Stomach (tissue), 9 donors: ENCODE measurements around the gene GLOD5. TPM values are rescaled to one million over a fixed set of nuclear protein-coding genes. Genes with fewer than 3 reads are reported as not detected.

Experiments
- DNase-seq, 2 donors: peaks; one replicate each; pipeline versions ENCODE4 v3.0.0 to v3.0.0-alpha.2; 2013 to 2019
- H3K27ac ChIP-seq, 5 donors: fragments of 200-600 bp in 4 of 5; sonication (generic) in 4 of 5; one replicate each; pipeline ENCODE4 v1.5.1; 2013 to 2019; ENCODE audit warnings: mild to moderate bottlenecking in 1 of 5, moderate library complexity in 1 of 5
- H3K27me3 ChIP-seq, 3 donors: fragments of 200-600 bp; sonication (generic); one replicate each; pipeline ENCODE4 v1.5.1; 2017 to 2019; ENCODE audit warnings: mixed run types in 1 of 3
- H3K36me3 ChIP-seq, 4 donors: fragments of 200-600 bp; sonication (generic); 1 replicate in 3 of 4; 2 replicates in 1 of 4; pipeline ENCODE4 v1.5.1; 2016 to 2019
- H3K4me1 ChIP-seq, 4 donors: fragments of 200-600 bp; sonication (generic); one replicate each; pipeline ENCODE4 v1.5.1; 2016 to 2019
- H3K4me3 ChIP-seq, 4 donors: fragments of 200-600 bp; sonication (generic) in 3 of 4; one replicate each; pipeline ENCODE4 v1.5.1; 2016 to 2019; ENCODE audit warnings: mild to moderate bottlenecking in 1 of 4
- H3K9me3 ChIP-seq, 4 donors: fragments of 200-600 bp; sonication (generic); one replicate each; pipeline ENCODE4 v1.5.1; 2016 to 2019
- CTCF ChIP-seq, 7 experiments: fragments of 450-650 bp in 4 of 7; fragments of 200-600 bp in 3 of 7; sonication (generic) in 3 of 7; IDR thresholded peaks; one replicate each; pipeline ENCODE4 v1.5.1; 2016 to 2019; ENCODE audit warnings: antibody characterized with exemption in 7 of 7, control low read depth in 2 of 7, mild to moderate bottlenecking in 1 of 7
- EP300 ChIP-seq: sonication (generic); formaldehyde crosslinking; IDR thresholded peaks from one replicate; pipeline ENCODE4 v1.6.1; 2017; ENCODE audit warnings: antibody characterized with exemption
- POLR2A ChIP-seq, 4 donors: fragments of 450-650 bp; IDR thresholded peaks; one replicate each; pipeline ENCODE4 v1.6.1; 2016; ENCODE audit warnings: antibody characterized with exemption in 4 of 4, control low read depth in 2 of 4, mild to moderate bottlenecking in 1 of 4, moderate library complexity in 1 of 4
- POLR2AphosphoS5 ChIP-seq, 3 donors: sonication (generic); formaldehyde crosslinking; IDR thresholded peaks; one replicate each; pipeline ENCODE4 v1.6.1; 2016; ENCODE audit warnings: antibody characterized with exemption in 3 of 3
- WGBS, 5 donors: extraction: QIAGEN DNeasy Blood & Tissue Kit in 3 of 5; methylation state at CpG; one replicate each; pipeline versions ENCODE4 v1.1.5 to v1.1.7; 2013 to 2018; 5-methylcytosine and 5-hydroxymethylcytosine counted together
- intact Hi-C: fragments of 100-400 bp; cut with DNase I; formaldehyde crosslinking; loops from one replicate; pipeline ENCODE4 v1.15.1; 2023; ENCODE audit warnings: low total_unique reads
- polyA plus RNA-seq, 3 donors: library from polyadenylated mRNA; stranded (reverse); fragments of 200-250 nt; gene quantifications; one replicate each; pipeline ENCODE4 v1.2.3, GENCODE V29; 2013
- small RNA-seq, 4 donors: library from RNA; depleted of rRNA; stranded (forward); fragments of <200 nt; gene quantifications; one replicate each; pipeline ENCODE3, GENCODE V24; 2016
- total RNA-seq, 5 donors: library from RNA; depleted of rRNA; stranded (reverse); fragments of >200 nt; gene quantifications; one replicate each; pipeline versions ENCODE4 v1.1.0 to v1.2.3, GENCODE V29; 2014 to 2016
- donor health status: healthy with polysubstance abuse.
- donor health status: Bipolar disorder and iron deficiency.
- donor health status: healthy.

Gene GLOD5
- total and polyA plus RNA-seq, 8 donors = 1.7 to 2.1 (median 1.7) TPM; not detected in 5

DNA sequence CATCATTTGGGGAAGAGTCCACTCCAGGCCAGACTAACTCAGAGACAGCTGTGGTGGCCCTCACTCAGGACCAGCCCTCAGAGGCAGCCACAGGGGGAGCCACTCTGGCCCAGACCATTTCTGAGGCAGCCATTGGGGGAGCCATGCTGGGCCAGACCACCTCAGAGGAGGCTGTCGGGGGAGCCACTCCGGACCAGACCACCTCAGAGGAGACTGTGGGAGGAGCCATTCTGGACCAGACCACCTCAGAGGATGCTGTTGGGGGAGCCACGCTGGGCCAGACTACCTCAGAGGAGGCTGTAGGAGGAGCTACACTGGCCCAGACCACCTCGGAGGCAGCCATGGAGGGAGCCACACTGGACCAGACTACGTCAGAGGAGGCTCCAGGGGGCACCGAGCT, 61.5 kb downstream of the GLOD5 start:
- TF ChIP-seq POLR2AphosphoS5 (IDR thresholded peaks at IDR 0.05) = no peak
- TF ChIP-seq CTCF (IDR thresholded peaks at IDR 0.05) = no peak
- no peak for TF ChIP-seq POLR2A (IDR thresholded peaks at IDR 0.05)
- TF ChIP-seq EP300 = no peak
- no peak for DNase-seq
- Histone ChIP-seq H3K9me3 (peaks cover 0 to 28% (median 14%) of the 10 kb centered on the region in 4 donors), H3K36me3 (peaks cover 0 to 83% (median 53%) of the 10 kb centered on the region in 4 donors), H3K4me3 (no peak overlapping the region), H3K27me3 (peaks cover 0 to 20% (median 12%) of the 10 kb centered on the region in 3 donors), H3K27ac (no peak overlapping the region), H3K4me1 (no peaks in the 10 kb centered on the region)
- 78 to 80% (median 78%) methylated on average over 6 of the region's 6 CpGs; no CpG with 5 or more reads in 2 of the 5 donors for WGBS, 5 donors
- intact Hi-C loops = no loop called here

Small RNAs within 50 kb of the gene (small RNA-seq; reads per million reads assigned to genes)
- gene RNU6-1056P (0 reads per million in 4 donors), gene RNU6-29P (0 reads per million in 4 donors)

Other genes with a start within 250 kb of the GLOD5 start
- gene EBP, start 239.9 kb upstream of the GLOD5 start, total RNA-seq = 100 to 1,000 TPM in 1 of 5 donors, 10 to 100 TPM in 3, 1 to 10 TPM in 1; 5.8 to 208 (median 46.4) TPM
- 100 to 1,000 TPM in 1 of 3 donors, 10 to 100 TPM in 2; 28.9 to 112 (median 74.8) TPM for gene EBP, start 239.9 kb upstream of the GLOD5 start, polyA plus RNA-seq
- gene TBC1D25, start 222.0 kb upstream of the GLOD5 start, total RNA-seq = 10 to 100 TPM in 2 of 5 donors, 1 to 10 TPM in 2, not detected in 1; 4.6 to 13.6 (median 9.0) TPM
- 1 to 10 TPM; 5.2 to 6.5 (median 5.9) TPM for gene TBC1D25, start 222.0 kb upstream of the GLOD5 start, polyA plus RNA-seq
- gene RBM3, start 187.3 kb upstream of the GLOD5 start, total RNA-seq = 100 to 1,000 TPM; 109 to 419 (median 165) TPM
- 100 to 1,000 TPM; 106 to 229 (median 122) TPM for gene RBM3, start 187.3 kb upstream of the GLOD5 start, polyA plus RNA-seq
- 100 to 1,000 TPM in 4 of 5 donors, 10 to 100 TPM in 1; 52.0 to 433 (median 194) TPM for gene WDR13, start 164.3 kb upstream of the GLOD5 start, total RNA-seq
- 100 to 1,000 TPM; 121 to 197 (median 165) TPM for gene WDR13, start 164.3 kb upstream of the GLOD5 start, polyA plus RNA-seq
- 1 to 10 TPM; 2.3 to 8.4 (median 4.1) TPM for gene WAS, start 77.9 kb upstream of the GLOD5 start, total RNA-seq
- 1 to 10 TPM; 3.7 to 6.2 (median 4.9) TPM for gene WAS, start 77.9 kb upstream of the GLOD5 start, polyA plus RNA-seq
- 1 to 10 TPM; 1.8 to 5.5 (median 4.5) TPM for gene SUV39H1, start 65.0 kb upstream of the GLOD5 start, total RNA-seq
- 1 to 10 TPM; 3.4 to 4.7 (median 3.7) TPM for gene SUV39H1, start 65.0 kb upstream of the GLOD5 start, polyA plus RNA-seq
- 1 to 10 TPM in 1 of 5 donors, not detected in 4; 9.4 TPM for gene GATA1, start 24.8 kb downstream of the GLOD5 start, total RNA-seq
- gene GATA1, start 24.8 kb downstream of the GLOD5 start, polyA plus RNA-seq = under 1 TPM in 1 of 3 donors, not detected in 2; 0.37 TPM
- 100 to 1,000 TPM in 3 of 5 donors, 10 to 100 TPM in 2; 41.0 to 356 (median 104) TPM for gene HDAC6, start 40.3 kb downstream of the GLOD5 start, total RNA-seq
- gene HDAC6, start 40.3 kb downstream of the GLOD5 start, polyA plus RNA-seq = 10 to 100 TPM; 20.9 to 70.9 (median 31.6) TPM
- gene ERAS, start 64.8 kb downstream of the GLOD5 start, total RNA-seq = not detected
- gene ERAS, start 64.8 kb downstream of the GLOD5 start, polyA plus RNA-seq = not detected
- 10 to 100 TPM in 2 of 5 donors, 1 to 10 TPM in 3; 1.3 to 46.6 (median 7.0) TPM for gene PCSK1N, start 73.9 kb downstream of the GLOD5 start, total RNA-seq
- 10 to 100 TPM; 12.4 to 15.3 (median 13.1) TPM for gene PCSK1N, start 73.9 kb downstream of the GLOD5 start, polyA plus RNA-seq
- 10 to 100 TPM in 3 of 5 donors, 1 to 10 TPM in 2; 2.9 to 24.1 (median 14.3) TPM for gene TIMM17B, start 136.0 kb downstream of the GLOD5 start, total RNA-seq
- gene TIMM17B, start 136.0 kb downstream of the GLOD5 start, polyA plus RNA-seq = 10 to 100 TPM; 43.4 to 77.2 (median 50.8) TPM
- 100 to 1,000 TPM in 1 of 5 donors, 10 to 100 TPM in 3, 1 to 10 TPM in 1; 4.7 to 148 (median 58.9) TPM for gene PQBP1, start 136.2 kb downstream of the GLOD5 start, total RNA-seq
- 100 to 1,000 TPM; 106 to 133 (median 118) TPM for gene PQBP1, start 136.2 kb downstream of the GLOD5 start, polyA plus RNA-seq
- gene SLC35A2, start 149.9 kb downstream of the GLOD5 start, total RNA-seq = 10 to 100 TPM in 3 of 5 donors, 1 to 10 TPM in 1, not detected in 1; 4.3 to 25.4 (median 14.5) TPM
- 10 to 100 TPM in 1 of 3 donors, 1 to 10 TPM in 2; 6.9 to 12.3 (median 10.0) TPM for gene SLC35A2, start 149.9 kb downstream of the GLOD5 start, polyA plus RNA-seq
- 10 to 100 TPM in 2 of 5 donors, 1 to 10 TPM in 3; 1.2 to 33.2 (median 9.6) TPM for gene PIM2, start 157.3 kb downstream of the GLOD5 start, total RNA-seq
- 10 to 100 TPM in 2 of 3 donors, 1 to 10 TPM in 1; 7.3 to 12.7 (median 10.3) TPM for gene PIM2, start 157.3 kb downstream of the GLOD5 start, polyA plus RNA-seq
- gene OTUD5, start 195.9 kb downstream of the GLOD5 start, total RNA-seq = 100 to 1,000 TPM in 1 of 5 donors, 10 to 100 TPM in 4; 16.1 to 163 (median 18.1) TPM
- gene OTUD5, start 195.9 kb downstream of the GLOD5 start, polyA plus RNA-seq = 10 to 100 TPM; 23.0 to 26.4 (median 25.5) TPM
- gene KCND1, start 210.1 kb downstream of the GLOD5 start, total RNA-seq = 1 to 10 TPM in 1 of 5 donors, under 1 TPM in 1, not detected in 3; 0.45 to 2.4 TPM
- gene KCND1, start 210.1 kb downstream of the GLOD5 start, polyA plus RNA-seq = under 1 TPM; 0.15 to 0.68 (median 0.19) TPM
- 100 to 1,000 TPM in 1 of 5 donors, 10 to 100 TPM in 4; 30.7 to 127 (median 58.9) TPM for gene GRIPAP1, start 240.5 kb downstream of the GLOD5 start, total RNA-seq
- 10 to 100 TPM; 15.6 to 21.0 (median 16.3) TPM for gene GRIPAP1, start 240.5 kb downstream of the GLOD5 start, polyA plus RNA-seq